A549 (cell line): ENCODE data around the gene EDA. TPM values are rescaled to one million over a fixed set of nuclear protein-coding genes. Genes with fewer than 3 reads are reported as not detected.

Experiments
- ATAC-seq, 2 experiments: fragments of 200-7000 bp in 1 of 2; fragments of >200 bp in 1 of 2; cut with Nextera tagmentation in 1 of 2; cut with Tn5 transposase in 1 of 2; 3 replicates each; pipeline versions ENCODE4 v1.8.0 to v1.9.1; 2018 to 2020; ENCODE audit warnings: mild to moderate bottlenecking in 1 of 2, moderate library complexity in 1 of 2
- CTCF ChIA-PET: fragments of 300-600 bp; sonication (Branson Sonifier 250); formaldehyde crosslinking; extraction: SDS; loops from one replicate; lab custom pipeline; 2021; ENCODE audit warnings: antibody characterized with exemption, inconsistent platforms; lab: Yijun Ruan, JAX
- POLR2A ChIA-PET: fragments of 350-600 bp; formaldehyde crosslinking; extraction: SDS; loops from one replicate; lab custom pipeline; 2021; ENCODE audit warnings: antibody characterized with exemption, inconsistent platforms; lab: Yijun Ruan, JAX
- DNase-seq, 2 experiments: peaks; one replicate each; pipeline versions ENCODE4 v3.0.0 to v3.0.0-alpha.2; 2011 to 2016; ENCODE audit warnings: low read depth in 1 of 2, low spot score in 1 of 2
- FAIRE-seq: peaks from 2 replicates; lab custom pipeline; 2011; peaks lifted over from hg19 to GRCh38; lab: Jason Lieb, UNC
- H3K27ac ChIP-seq, 2 experiments: fragments of >200 bp; sonication (Bioruptor Twin); formaldehyde crosslinking; 3 replicates each; pipeline ENCODE4 v1.5.1; 2016 to 2017
- H3K4me1 ChIP-seq: fragments of >200 bp; sonication (Bioruptor Twin); formaldehyde crosslinking; 3 replicates; pipeline ENCODE4 v1.6.1; 2016
- H3K4me2 ChIP-seq: fragments of >200 bp; sonication (Bioruptor Twin); formaldehyde crosslinking; 3 replicates; pipeline ENCODE4 v1.6.1; 2016
- H3K4me3 ChIP-seq: fragments of >200 bp; sonication (Bioruptor Twin); formaldehyde crosslinking; 3 replicates; pipeline ENCODE4 v1.5.1; 2016
- H3K9me3 ChIP-seq: fragments of >200 bp; sonication (Bioruptor Twin); formaldehyde crosslinking; 3 replicates; pipeline ENCODE4 v1.6.1; 2016
- CBX8 ChIP-seq: fragments of 200-600 bp; sonication (generic); IDR thresholded peaks from 2 replicates; pipeline ENCODE4 v1.6.1; 2016
- E2F6 ChIP-seq: IDR thresholded peaks from 2 replicates; pipeline ENCODE4 v1.6.1; 2012; ENCODE audit warnings: low read depth, borderline replicate concordance
- ESRRA ChIP-seq: fragments of 150-350 bp; IDR thresholded peaks from 2 replicates; pipeline ENCODE4 v1.6.1; 2014; ENCODE audit warnings: mild to moderate bottlenecking, low read length, borderline replicate concordance
- FOXS1 ChIP-seq: fragments of 250-450 bp; sonication (Bioruptor Pico); IDR thresholded peaks from 2 replicates; pipeline ENCODE4 v1.5.0; 2020; ENCODE audit warnings: mild to moderate bottlenecking, moderate library complexity
- GATA3 ChIP-seq: IDR thresholded peaks from 2 replicates; pipeline ENCODE4 v1.6.1; 2012; ENCODE audit warnings: borderline replicate concordance
- HES2 ChIP-seq: fragments of >200 bp; sonication (Bioruptor Twin); formaldehyde crosslinking; IDR thresholded peaks from 2 replicates; pipeline ENCODE4 v1.6.1; 2016
- HOXB5 ChIP-seq: fragments of 250-450 bp; sonication (Bioruptor Pico); IDR thresholded peaks from 2 replicates; pipeline ENCODE4 v1.5.0; 2020; ENCODE audit warnings: mild to moderate bottlenecking, moderate library complexity
- JUN ChIP-seq, 2 experiments: fragments of >200 bp; sonication (Bioruptor Twin); formaldehyde crosslinking; IDR thresholded peaks; 2 replicates in 1 of 2; 3 replicates in 1 of 2; pipeline ENCODE4 v1.6.1; 2016 to 2017
- KDM5A ChIP-seq: fragments of 200-600 bp; sonication (generic); IDR thresholded peaks from 2 replicates; pipeline ENCODE4 v1.6.1; 2016; ENCODE audit warnings: antibody characterized with exemption, mild to moderate bottlenecking
- MAX ChIP-seq: IDR thresholded peaks from 2 replicates; pipeline ENCODE4 v1.6.1; 2012
- NFE2L2 ChIP-seq: fragments of 150-350 bp; conservative IDR thresholded peaks from 2 replicates; pipeline ENCODE4 v1.6.1; 2014; ENCODE audit warnings: low read length
- NR3C1 ChIP-seq: fragments of >200 bp; sonication (Bioruptor Twin); formaldehyde crosslinking; IDR thresholded peaks from 3 replicates; pipeline ENCODE4 v1.6.1; 2017
- POLR2AphosphoS2 ChIP-seq: conservative IDR thresholded peaks from 2 replicates; pipeline ENCODE4 v1.6.1; 2012; ENCODE audit warnings: low read length, improper control_type of control experiment, inconsistent platforms
- RARB ChIP-seq: fragments of 250-450 bp; sonication (Bioruptor Pico); IDR thresholded peaks from 2 replicates; pipeline ENCODE4 v1.8.0; 2021; ENCODE audit warnings: mild to moderate bottlenecking, moderate library complexity
- RCOR1 ChIP-seq: fragments of 150-350 bp; IDR thresholded peaks from 2 replicates; pipeline ENCODE4 v1.6.1; 2014; ENCODE audit warnings: antibody characterized with exemption, low read length, low read depth
- REST ChIP-seq: fragments of 200-600 bp; sonication (generic); IDR thresholded peaks from 2 replicates; pipeline ENCODE4 v1.6.1; 2016; ENCODE audit warnings: antibody characterized with exemption, mild to moderate bottlenecking, moderate library complexity
- RNF2 ChIP-seq: fragments of 200-600 bp; sonication (generic); IDR thresholded peaks from 2 replicates; pipeline ENCODE4 v1.6.1; 2016; ENCODE audit warnings: low read depth, mild to moderate bottlenecking, antibody characterized with exemption, moderate library complexity, borderline replicate concordance
- SREBF2 ChIP-seq: fragments of 450-650 bp; IDR thresholded peaks from 2 replicates; pipeline ENCODE4 v1.6.1; 2014; ENCODE audit warnings: mild to moderate bottlenecking, moderate library complexity
- TFCP2L1 ChIP-seq: fragments of 250-450 bp; sonication (Bioruptor Pico); IDR thresholded peaks from 2 replicates; pipeline ENCODE4 v1.5.0; 2021; ENCODE audit warnings: mild to moderate bottlenecking
- ZSCAN20 ChIP-seq: fragments of 250-450 bp; sonication (Bioruptor Pico); IDR thresholded peaks from 2 replicates; pipeline ENCODE4 v1.8.0; 2022; ENCODE audit warnings: mild to moderate bottlenecking, moderate library complexity
- WGBS: methylation state at CpG from one replicate; pipeline ENCODE4 v1.1.6; 2017; ENCODE audit errors: missing lambda C conversion rate; 5-methylcytosine and 5-hydroxymethylcytosine counted together
- polyA plus RNA-seq, 4 experiments: library from polyadenylated mRNA; depleted of rRNA in 3 of 4; stranded (reverse); fragments of >200 nt; fragmentation: RNase III in 1 of 4; extraction: RNeasy Plus Mini Kit Qiagen cat#74134 plus additional on column Dnase treatment in 1 of 4; gene quantifications; 2 replicates in 3 of 4; 3 replicates in 1 of 4; pipeline ENCODE4 v1.2.3, GENCODE V29; 2011 to 2017
- TF ChIP-seq, protein P1 (sequence below): fragments of 450-650 bp; IDR thresholded peaks from 2 replicates; pipeline ENCODE4 v1.6.1; 2014; ENCODE audit warnings: antibody characterized with exemption

EDA gene
- polyA plus RNA-seq, 2 of the 4 experiments (the other 2 are of a cell fraction), result 0.25 to 0.26 TPM

GRCh38 chrX:70016513-70016912, 400.6 kb downstream of the EDA start:
- Histone ChIP-seq H3K4me1 (no peaks in the 10 kb centered on the region), H3K9me3 (no peaks in the 10 kb centered on the region), H3K4me2 (no peak overlapping the region), H3K27ac (no peak overlapping the region), H3K4me3 (no peak overlapping the region)
- CTCF ChIA-PET, result no interaction called here
- DNase-seq, result no peak
- POLR2A ChIA-PET, result no interaction called here
- FAIRE-seq, result peak; percentile 97
- WGBS, result 65% methylated on average over 2 of the region's 2 CpGs
- no peak for TF ChIP-seq JUN (IDR thresholded peaks at IDR 0.05)
- no peak for TF ChIP-seq FOXS1 (CRISPR knock-in tag)
- TF ChIP-seq RARB, result no peak
- TF ChIP-seq SREBF2, result no peak
- no peak for TF ChIP-seq ZSCAN20 (CRISPR knock-in tag)
- TF ChIP-seq CBX8, result no peak
- TF ChIP-seq TFCP2L1, result no peak
- no peak for TF ChIP-seq NFE2L2
- no peak for TF ChIP-seq RCOR1
- no peak for TF ChIP-seq E2F6
- no peak for TF ChIP-seq POLR2AphosphoS2
- TF ChIP-seq MAX, result no peak
- TF ChIP-seq GATA3, result no peak
- TF ChIP-seq KDM5A, result no peak
- TF ChIP-seq HES2, result no peak
- TF ChIP-seq REST, result no peak
- no peak for ATAC-seq

GRCh38 chrX:70022616-70023015, 406.7 kb downstream of the EDA start:
- WGBS, result 43% methylated on average over 4 of the region's 4 CpGs
- Histone ChIP-seq H3K4me1 (peaks cover 12% of the 10 kb centered on the region; the same call in 2 of the 3 replicates), H3K9me3 (no peaks in the 10 kb centered on the region), H3K4me3 (no peak overlapping the region), H3K27ac (no peak overlapping the region), H3K4me2 (peak overlapping the region; percentile 5; the same call in 1 of the 3 replicates)
- TF ChIP-seq ZSCAN20 (CRISPR knock-in tag) (no peak), NR3C1 (no peak), SREBF2 (no peak), ESRRA (no peak), HOXB5 (CRISPR knock-in tag) (no peak), RNF2 (no peak)
- TF ChIP-seq, protein P1, sequence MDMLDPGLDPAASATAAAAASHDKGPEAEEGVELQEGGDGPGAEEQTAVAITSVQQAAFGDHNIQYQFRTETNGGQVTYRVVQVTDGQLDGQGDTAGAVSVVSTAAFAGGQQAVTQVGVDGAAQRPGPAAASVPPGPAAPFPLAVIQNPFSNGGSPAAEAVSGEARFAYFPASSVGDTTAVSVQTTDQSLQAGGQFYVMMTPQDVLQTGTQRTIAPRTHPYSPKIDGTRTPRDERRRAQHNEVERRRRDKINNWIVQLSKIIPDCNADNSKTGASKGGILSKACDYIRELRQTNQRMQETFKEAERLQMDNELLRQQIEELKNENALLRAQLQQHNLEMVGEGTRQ, result no peak
- ATAC-seq, result no peak
- ChIA-PET POLR2A (no interaction called here), CTCF (no interaction called here)
- peak; percentile 18 for FAIRE-seq
- DNase-seq, result peak in 1 of 2 experiments; percentile 16
